ENCODE measurements around the gene PTCD1. TPM values are rescaled to one million over a fixed set of nuclear protein-coding genes. Genes with fewer than 3 reads are reported as not detected.
A peak's percentile ranks its signal among the peaks of the same experiment; 100 is the strongest.

Gene PTCD1
- total and polyA plus RNA-seq, 9 of the 15 experiments (the other 6 are each of a cell fraction or from before 2014, with no cell fraction given), result 0.46 to 17.1 (median 6.2) TPM

DNA sequence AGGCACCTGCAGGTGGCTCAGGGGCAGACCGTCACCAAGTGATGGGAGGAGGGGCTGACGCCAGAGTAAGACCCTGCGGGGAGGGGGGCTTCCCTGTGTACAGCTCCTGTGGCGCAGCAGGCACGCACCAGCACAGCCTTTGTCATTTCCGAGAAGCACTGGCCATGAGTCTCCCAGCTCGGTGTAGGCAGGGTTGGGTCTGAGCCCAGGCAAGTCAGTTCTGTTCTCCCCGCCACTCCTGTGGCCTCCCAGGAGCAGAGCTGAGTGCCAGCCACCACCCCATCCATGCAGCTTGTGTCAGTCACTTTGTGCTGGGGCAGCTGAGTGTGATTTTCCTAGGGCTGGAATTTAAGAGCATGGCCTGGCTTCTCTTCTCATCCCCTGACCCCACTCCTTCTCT lies 13.3 kb upstream of the PTCD1 start:
- no peak overlapping the region for H3K4me3 ChIP-seq
- no peak for FAIRE-seq
- POLR2A ChIA-PET, result interaction anchor here (0.6 to 1.2 kb wide), 3 partner anchors 9 to 373 kb away, joined by 3 to 4 read pairs (median 4); no protein-coding TSS in a partner anchor
- TF ChIP-seq, protein P1, sequence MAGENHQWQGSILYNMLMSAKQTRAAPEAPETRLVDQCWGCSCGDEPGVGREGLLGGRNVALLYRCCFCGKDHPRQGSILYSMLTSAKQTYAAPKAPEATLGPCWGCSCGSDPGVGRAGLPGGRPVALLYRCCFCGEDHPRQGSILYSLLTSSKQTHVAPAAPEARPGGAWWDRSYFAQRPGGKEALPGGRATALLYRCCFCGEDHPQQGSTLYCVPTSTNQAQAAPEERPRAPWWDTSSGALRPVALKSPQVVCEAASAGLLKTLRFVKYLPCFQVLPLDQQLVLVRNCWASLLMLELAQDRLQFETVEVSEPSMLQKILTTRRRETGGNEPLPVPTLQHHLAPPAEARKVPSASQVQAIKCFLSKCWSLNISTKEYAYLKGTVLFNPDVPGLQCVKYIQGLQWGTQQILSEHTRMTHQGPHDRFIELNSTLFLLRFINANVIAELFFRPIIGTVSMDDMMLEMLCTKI (IDR thresholded peaks at IDR 0.05; ENCODE audit: partially characterized antibody), result no peak
- TF ChIP-seq FOXA3 (CRISPR knock-in tag; conservative IDR thresholded peaks at IDR 0.05 in 1 of 2, IDR thresholded peaks at IDR 0.05 in 1 of 2) (no peak), CHCHD3 (CRISPR knock-in tag; IDR thresholded peaks at IDR 0.05) (no peak), ZNF23 (CRISPR knock-in tag; IDR thresholded peaks at IDR 0.05) (no peak), ZNF24 (IDR thresholded peaks at IDR 0.05) (no peak), SIX5 (IDR thresholded peaks at IDR 0.05; ENCODE audit: borderline replicate concordance in 1 of 2, insufficient read depth in 1 of 2, low read depth in 1 of 2, low read length in 2 of 2) (no peak), ZNF583 (CRISPR knock-in tag; IDR thresholded peaks at IDR 0.05) (no peak), FOXJ2 (tag; IDR thresholded peaks at IDR 0.05) (no peak), MAZ (CRISPR knock-in tag; conservative IDR thresholded peaks at IDR 0.05 in 1 of 2, IDR thresholded peaks at IDR 0.05 in 1 of 2) (no peak), TAF7 (tag; IDR thresholded peaks at IDR 0.05) (no peak), SAFB2 (IDR thresholded peaks at IDR 0.05; ENCODE audit: borderline replicate concordance, low read depth, low read length, severe bottlenecking) (no peak), EP400 (IDR thresholded peaks at IDR 0.05) (no peak), HNRNPK (IDR thresholded peaks at IDR 0.05; ENCODE audit: low read depth, low read length, poor library complexity, severe bottlenecking) (no peak)
- TF ChIP-seq, protein P2, sequence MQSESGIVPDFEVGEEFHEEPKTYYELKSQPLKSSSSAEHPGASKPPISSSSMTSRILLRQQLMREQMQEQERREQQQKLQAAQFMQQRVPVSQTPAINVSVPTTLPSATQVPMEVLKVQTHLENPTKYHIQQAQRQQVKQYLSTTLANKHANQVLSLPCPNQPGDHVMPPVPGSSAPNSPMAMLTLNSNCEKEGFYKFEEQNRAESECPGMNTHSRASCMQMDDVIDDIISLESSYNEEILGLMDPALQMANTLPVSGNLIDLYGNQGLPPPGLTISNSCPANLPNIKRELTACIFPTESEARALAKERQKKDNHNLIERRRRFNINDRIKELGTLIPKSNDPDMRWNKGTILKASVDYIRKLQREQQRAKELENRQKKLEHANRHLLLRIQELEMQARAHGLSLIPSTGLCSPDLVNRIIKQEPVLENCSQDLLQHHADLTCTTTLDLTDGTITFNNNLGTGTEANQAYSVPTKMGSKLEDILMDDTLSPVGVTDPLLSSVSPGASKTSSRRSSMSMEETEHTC (IDR thresholded peaks at IDR 0.05), result no peak
- TF ChIP-seq, protein P3, sequence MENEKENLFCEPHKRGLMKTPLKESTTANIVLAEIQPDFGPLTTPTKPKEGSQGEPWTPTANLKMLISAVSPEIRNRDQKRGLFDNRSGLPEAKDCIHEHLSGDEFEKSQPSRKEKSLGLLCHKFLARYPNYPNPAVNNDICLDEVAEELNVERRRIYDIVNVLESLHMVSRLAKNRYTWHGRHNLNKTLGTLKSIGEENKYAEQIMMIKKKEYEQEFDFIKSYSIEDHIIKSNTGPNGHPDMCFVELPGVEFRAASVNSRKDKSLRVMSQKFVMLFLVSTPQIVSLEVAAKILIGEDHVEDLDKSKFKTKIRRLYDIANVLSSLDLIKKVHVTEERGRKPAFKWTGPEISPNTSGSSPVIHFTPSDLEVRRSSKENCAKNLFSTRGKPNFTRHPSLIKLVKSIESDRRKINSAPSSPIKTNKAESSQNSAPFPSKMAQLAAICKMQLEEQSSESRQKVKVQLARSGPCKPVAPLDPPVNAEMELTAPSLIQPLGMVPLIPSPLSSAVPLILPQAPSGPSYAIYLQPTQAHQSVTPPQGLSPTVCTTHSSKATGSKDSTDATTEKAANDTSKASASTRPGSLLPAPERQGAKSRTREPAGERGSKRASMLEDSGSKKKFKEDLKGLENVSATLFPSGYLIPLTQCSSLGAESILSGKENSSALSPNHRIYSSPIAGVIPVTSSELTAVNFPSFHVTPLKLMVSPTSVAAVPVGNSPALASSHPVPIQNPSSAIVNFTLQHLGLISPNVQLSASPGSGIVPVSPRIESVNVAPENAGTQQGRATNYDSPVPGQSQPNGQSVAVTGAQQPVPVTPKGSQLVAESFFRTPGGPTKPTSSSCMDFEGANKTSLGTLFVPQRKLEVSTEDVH (IDR thresholded peaks at IDR 0.05; ENCODE audit: low read depth, partially characterized antibody), result no peak
- TF ChIP-seq, protein P4, sequence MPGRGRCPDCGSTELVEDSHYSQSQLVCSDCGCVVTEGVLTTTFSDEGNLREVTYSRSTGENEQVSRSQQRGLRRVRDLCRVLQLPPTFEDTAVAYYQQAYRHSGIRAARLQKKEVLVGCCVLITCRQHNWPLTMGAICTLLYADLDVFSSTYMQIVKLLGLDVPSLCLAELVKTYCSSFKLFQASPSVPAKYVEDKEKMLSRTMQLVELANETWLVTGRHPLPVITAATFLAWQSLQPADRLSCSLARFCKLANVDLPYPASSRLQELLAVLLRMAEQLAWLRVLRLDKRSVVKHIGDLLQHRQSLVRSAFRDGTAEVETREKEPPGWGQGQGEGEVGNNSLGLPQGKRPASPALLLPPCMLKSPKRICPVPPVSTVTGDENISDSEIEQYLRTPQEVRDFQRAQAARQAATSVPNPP (IDR thresholded peaks at IDR 0.05; ENCODE audit: borderline replicate concordance, insufficient read depth, insufficient read length), result no peak

More for the DNA sequence above, 13.3 kb upstream of the PTCD1 start:
- in situ Hi-C loops (cut with MboI) (no loop called here), intact Hi-C loops (cut with micrococcal nuclease) (no loop called here)
- ATAC-seq (no peak), DNase-seq (ENCODE audit: extremely low read depth in 1 of 4, low spot score in 3 of 4) (no peak)
- H3K9ac ChIP-seq (ENCODE audit: insufficient read depth in 1 of 2, low read depth in 2 of 2, low read length in 2 of 2), result peak overlapping the region in 1 of 2 experiments; percentile 61; a peak in 1 of 4 replicates
- no peaks in the 10 kb centered on the region for H3K9me3 ChIP-seq (replicated peaks; ENCODE audit: control insufficient read depth, insufficient read depth, low read depth, low read length)
- H3K9me1 ChIP-seq (ENCODE audit: control insufficient read depth, insufficient read depth, low read length), result no peaks in the 10 kb centered on the region
- BruUV-seq (replicated peaks), result no TSS peak
- peaks cover 10% of the 10 kb centered on the region; the same call in 1 of the 2 replicates for H4K20me1 ChIP-seq (replicated peaks; ENCODE audit: control insufficient read depth, insufficient read depth, low read length)
- peaks cover 0 to 13% of the 10 kb centered on the region in 2 experiments; a peak in 1 of 5 replicates for H3K4me1 ChIP-seq (replicated peaks in 1 of 2; ENCODE audit: control insufficient read depth in 2 of 2, insufficient read depth in 2 of 2, low read length in 2 of 2)
- no peak overlapping the region for H3K27ac ChIP-seq (ENCODE audit: extremely low read depth, low read depth, low read length)
- H3K27me3 ChIP-seq (ENCODE audit: control insufficient read depth in 2 of 2, insufficient read depth in 2 of 2, low read length in 2 of 2), result no peaks in the 10 kb centered on the region
- CTCF ChIA-PET (ENCODE audit: low intra/inter-chr PET ratio), result no interaction called here
- H3K79me2 ChIP-seq (ENCODE audit: control insufficient read depth, insufficient read depth, low read length), result peaks cover 4% of the 10 kb centered on the region; the same call in 2 of the 3 replicates
- H3K4me2 ChIP-seq (ENCODE audit: insufficient read depth, low read length), result no peak overlapping the region
- H2AFZ ChIP-seq (ENCODE audit: low read depth, low read length), result no peak overlapping the region
- WGBS (ENCODE audit: insufficient coverage, low coverage, missing lambda C conversion rate), result 93% methylated on average over 8 of the region's 8 CpGs
- H3K36me3 ChIP-seq (ENCODE audit: control insufficient read depth, insufficient read depth, low read length), result peaks cover 98% of the 10 kb centered on the region
